HEK293 (cell line): Measurements from ENCODE around the gene USHBP1.

ENCODE experiments used
- AEBP2 ChIP-seq: fragments of 450-650 bp; formaldehyde crosslinking; IDR thresholded peaks from 2 replicates; pipeline ENCODE4 v1.5.1; 2016; ENCODE audit warnings: missing biosample characterization, missing genetic modification characterization, borderline replicate concordance
- HIC1 ChIP-seq: fragments of 450-650 bp; formaldehyde crosslinking; IDR thresholded peaks from 2 replicates; pipeline ENCODE4 v1.5.1; 2016; ENCODE audit warnings: missing biosample characterization, missing genetic modification characterization
- KLF16 ChIP-seq: fragments of 450-650 bp; formaldehyde crosslinking; IDR thresholded peaks from 2 replicates; pipeline ENCODE4 v1.5.1; 2017; ENCODE audit warnings: missing biosample characterization, missing genetic modification characterization
- KLF8 ChIP-seq: fragments of 450-650 bp; formaldehyde crosslinking; IDR thresholded peaks from 2 replicates; pipeline ENCODE4 v1.5.1; 2016; ENCODE audit warnings: missing biosample characterization, missing genetic modification characterization
- OVOL3 ChIP-seq: fragments of 450-650 bp; formaldehyde crosslinking; IDR thresholded peaks from 2 replicates; pipeline ENCODE4 v1.5.1; 2016; ENCODE audit warnings: missing biosample characterization, missing genetic modification characterization
- PRDM2 ChIP-seq: fragments of 450-650 bp; formaldehyde crosslinking; IDR thresholded peaks from 2 replicates; pipeline ENCODE4 v1.5.1; 2016; ENCODE audit warnings: missing biosample characterization, missing genetic modification characterization, borderline replicate concordance
- SP3 ChIP-seq: fragments of 450-650 bp; formaldehyde crosslinking; IDR thresholded peaks from 2 replicates; pipeline ENCODE4 v1.5.1; 2016; ENCODE audit warnings: missing biosample characterization, missing genetic modification characterization
- ZBTB11 ChIP-seq: fragments of 450-650 bp; formaldehyde crosslinking; conservative IDR thresholded peaks from 2 replicates; pipeline ENCODE4 v1.5.1; 2016; ENCODE audit warnings: low read depth, missing biosample characterization, missing genetic modification characterization
- ZBTB17 ChIP-seq: fragments of 450-650 bp; formaldehyde crosslinking; IDR thresholded peaks from 2 replicates; pipeline ENCODE4 v1.5.1; 2016; ENCODE audit warnings: missing biosample characterization, missing genetic modification characterization
- ZIC2 ChIP-seq: fragments of 450-650 bp; formaldehyde crosslinking; IDR thresholded peaks from 2 replicates; pipeline ENCODE4 v1.5.1; 2016; ENCODE audit warnings: missing biosample characterization, missing genetic modification characterization
- ZNF121 ChIP-seq: fragments of 450-650 bp; formaldehyde crosslinking; IDR thresholded peaks from 2 replicates; pipeline ENCODE4 v1.5.1; 2016; ENCODE audit warnings: missing biosample characterization, missing genetic modification characterization
- ZNF132 ChIP-seq: fragments of 450-650 bp; formaldehyde crosslinking; IDR thresholded peaks from 2 replicates; pipeline ENCODE4 v1.5.1; 2017; ENCODE audit warnings: missing biosample characterization, missing genetic modification characterization, borderline replicate concordance
- ZNF146 ChIP-seq: fragments of 450-650 bp; formaldehyde crosslinking; IDR thresholded peaks from 2 replicates; pipeline ENCODE4 v1.5.1; 2016; ENCODE audit warnings: missing biosample characterization, missing genetic modification characterization
- ZNF155 ChIP-seq: fragments of 450-650 bp; formaldehyde crosslinking; IDR thresholded peaks from 2 replicates; pipeline ENCODE4 v1.5.1; 2016; ENCODE audit warnings: missing biosample characterization, missing genetic modification characterization
- ZNF2 ChIP-seq: fragments of 450-650 bp; formaldehyde crosslinking; IDR thresholded peaks from 2 replicates; pipeline ENCODE4 v1.5.1; 2016; ENCODE audit warnings: missing biosample characterization, missing genetic modification characterization
- ZNF214 ChIP-seq: fragments of 450-650 bp; formaldehyde crosslinking; IDR thresholded peaks from 2 replicates; pipeline ENCODE4 v1.5.1; 2017; ENCODE audit warnings: missing biosample characterization, mild to moderate bottlenecking, missing genetic modification characterization, borderline replicate concordance
- ZNF24 ChIP-seq: fragments of 450-650 bp; formaldehyde crosslinking; IDR thresholded peaks from 2 replicates; pipeline ENCODE4 v1.5.1; 2016; ENCODE audit warnings: missing biosample characterization, missing genetic modification characterization
- ZNF266 ChIP-seq: fragments of 450-650 bp; formaldehyde crosslinking; IDR thresholded peaks from 2 replicates; pipeline ENCODE4 v1.5.1; 2016; ENCODE audit warnings: missing biosample characterization, missing genetic modification characterization, low read depth
- ZNF366 ChIP-seq: fragments of 450-650 bp; formaldehyde crosslinking; conservative IDR thresholded peaks from 2 replicates; pipeline ENCODE4 v1.5.1; 2016; ENCODE audit warnings: missing biosample characterization, missing genetic modification characterization
- ZNF530 ChIP-seq: fragments of 450-650 bp; formaldehyde crosslinking; IDR thresholded peaks from 2 replicates; pipeline ENCODE4 v1.5.1; 2016; ENCODE audit warnings: low read depth, missing biosample characterization, missing genetic modification characterization
- ZNF555 ChIP-seq: fragments of 450-650 bp; formaldehyde crosslinking; conservative IDR thresholded peaks from 2 replicates; pipeline ENCODE4 v1.5.1; 2017; ENCODE audit warnings: missing biosample characterization, mild to moderate bottlenecking, missing genetic modification characterization, inconsistent platforms
- ZNF624 ChIP-seq: fragments of 450-650 bp; formaldehyde crosslinking; IDR thresholded peaks from 2 replicates; pipeline ENCODE4 v1.5.1; 2017; ENCODE audit warnings: missing biosample characterization, missing genetic modification characterization
- ZNF701 ChIP-seq: fragments of 450-650 bp; formaldehyde crosslinking; IDR thresholded peaks from 2 replicates; pipeline ENCODE4 v1.5.1; 2016; ENCODE audit warnings: missing biosample characterization, missing genetic modification characterization
- ZSCAN4 ChIP-seq: fragments of 450-650 bp; formaldehyde crosslinking; IDR thresholded peaks from 2 replicates; pipeline ENCODE4 v1.5.1; 2017; ENCODE audit warnings: missing biosample characterization, missing genetic modification characterization

USHBP1 gene

GRCh38 chr19:17294051-17294891, 29.7 kb upstream of the USHBP1 start (continued):
- no peak for TF ChIP-seq PRDM2 (tag by site-specific recombination)
- no peak for TF ChIP-seq ZSCAN4 (tag by site-specific recombination)
- TF ChIP-seq ZNF146 (tag by site-specific recombination): no peak
- TF ChIP-seq ZNF132 (tag by site-specific recombination): no peak
- TF ChIP-seq ZNF624 (tag by site-specific recombination): no peak
- no peak for TF ChIP-seq ZNF155 (tag by site-specific recombination)
- TF ChIP-seq ZNF530 (tag by site-specific recombination): no peak
- TF ChIP-seq HIC1 (tag by site-specific recombination): peak; percentile 70; the same call in 1 of the 2 replicates
- no peak for TF ChIP-seq ZNF121 (tag by site-specific recombination)
- TF ChIP-seq ZNF366 (tag by site-specific recombination): no peak
- TF ChIP-seq ZNF2 (tag by site-specific recombination): no peak
- no peak for TF ChIP-seq ZNF214 (tag by site-specific recombination)
- TF ChIP-seq OVOL3 (tag by site-specific recombination): no peak
- 0 out of 2 replicates have a peak, but pooled peaks have one; percentile 17 for TF ChIP-seq ZIC2 (tag by site-specific recombination)
- no peak for TF ChIP-seq ZNF701 (tag by site-specific recombination)
- peak; percentile 76 for TF ChIP-seq SP3 (tag by site-specific recombination)
- TF ChIP-seq KLF8 (tag by site-specific recombination): peak; percentile 43; the same call in 1 of the 2 replicates
- TF ChIP-seq AEBP2: no peak
- TF ChIP-seq ZNF24 (tag by site-specific recombination): no peak
- TF ChIP-seq ZBTB11 (tag by site-specific recombination): no peak
- no peak for TF ChIP-seq ZBTB17 (tag by site-specific recombination)
- TF ChIP-seq ZNF266 (tag by site-specific recombination): no peak
- no peak for TF ChIP-seq ZNF555 (tag by site-specific recombination)
- peak; percentile 49; the same call in 1 of the 2 replicates for TF ChIP-seq KLF16 (tag by site-specific recombination)
